ENCODE measurements around the gene DEK.
"Not testable (repeated sequence)": the region's sequence is repeated elsewhere in the genome, so short reads cannot be mapped to it uniquely, and the experiment has no call there.

The DEK gene

DNA sequence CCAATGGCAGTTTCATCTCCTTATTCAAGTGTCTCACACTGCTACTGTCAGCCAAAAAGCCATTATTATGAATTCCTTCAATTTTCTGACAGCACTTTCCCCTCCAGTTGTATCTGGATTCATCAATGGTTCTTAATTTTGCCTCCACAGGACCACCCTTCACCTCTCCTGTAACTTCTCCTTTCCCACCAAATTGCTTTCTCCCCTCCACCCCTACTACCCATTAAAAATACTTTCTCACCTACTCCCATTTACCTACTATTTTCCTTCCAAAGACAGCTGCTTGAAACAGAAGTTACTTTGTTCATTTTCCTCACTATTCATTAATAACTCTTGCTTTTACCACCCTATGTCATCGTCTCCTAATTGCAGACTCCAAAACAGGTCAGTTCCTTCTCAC, 29.8 kb downstream of the DEK start:
- Histone ChIP-seq H3K4me1 (ENCODE audit: insufficient read depth, low read length, severe bottlenecking) (no peaks in the 10 kb centered on the region), H3K4me2 (ENCODE audit: low read length) (no peak overlapping the region), H3K79me2 (ENCODE audit: insufficient read depth, low read length) (peaks cover 34% of the 10 kb centered on the region)

GRCh38 chr6:18233770-18234169, 30.6 kb downstream of the DEK start:
- not testable (repeated sequence) for H3K4me3 ChIP-seq (ENCODE audit: low read depth, low read length, poor library complexity, severe bottlenecking); H3K27ac ChIP-seq (ENCODE audit: low read depth, low read length, poor library complexity, severe bottlenecking); H3K4me1 ChIP-seq (ENCODE audit: insufficient read depth, low read length, severe bottlenecking); H3K9me2 ChIP-seq (ENCODE audit: low read depth, low read length); H4K20me1 ChIP-seq (ENCODE audit: insufficient read depth, low read length); H3K27me3 ChIP-seq (ENCODE audit: insufficient read depth, low read length); H3K4me2 ChIP-seq (ENCODE audit: low read length); H2AFZ ChIP-seq (ENCODE audit: low read length); H3F3A ChIP-seq (ENCODE audit: insufficient read depth, low read length); H3K9ac ChIP-seq (ENCODE audit: low read length)
- peaks cover 34% of the 10 kb centered on the region for H3K79me2 ChIP-seq (ENCODE audit: insufficient read depth, low read length)
- peaks cover 15% of the 10 kb centered on the region; the same call in 1 of the 2 replicates for H3K9me3 ChIP-seq (ENCODE audit: low read length)
- peaks cover 82% of the 10 kb centered on the region for H3K36me3 ChIP-seq (ENCODE audit: insufficient read depth, low read length)

More for the DNA sequence above, 29.8 kb downstream of the DEK start:
- TF ChIP-seq CTCF (IDR thresholded peaks at IDR 0.05; ENCODE audit: low read length) (no peak), EZH2 (IDR thresholded peaks at IDR 0.05; ENCODE audit: borderline replicate concordance, low read length) (no peak)
- Histone ChIP-seq H3K4me3 (ENCODE audit: low read depth, low read length, poor library complexity, severe bottlenecking) (no peak overlapping the region), H3K9me3 (ENCODE audit: low read length) (peaks cover 15% of the 10 kb centered on the region; the same call in 1 of the 2 replicates), H3K27ac (ENCODE audit: low read depth, low read length, poor library complexity, severe bottlenecking) (no peak overlapping the region), H3K9me2 (ENCODE audit: low read depth, low read length) (no peaks in the 10 kb centered on the region), H4K20me1 (ENCODE audit: insufficient read depth, low read length) (no peaks in the 10 kb centered on the region), H3K9ac (ENCODE audit: low read length) (no peak overlapping the region), H3K27me3 (ENCODE audit: insufficient read depth, low read length) (no peaks in the 10 kb centered on the region), H3F3A (ENCODE audit: insufficient read depth, low read length) (no peaks in the 10 kb centered on the region), H3K36me3 (ENCODE audit: insufficient read depth, low read length) (peaks cover 84% of the 10 kb centered on the region), H2AFZ (ENCODE audit: low read length) (no peak overlapping the region)

- not testable (repeated sequence) for H3K4me2 ChIP-seq (ENCODE audit: low read length); H3K27ac ChIP-seq (ENCODE audit: low read depth, low read length, poor library complexity, severe bottlenecking); H3K27me3 ChIP-seq (ENCODE audit: insufficient read depth, low read length); H3F3A ChIP-seq (ENCODE audit: insufficient read depth, low read length); H3K4me3 ChIP-seq (ENCODE audit: low read depth, low read length, poor library complexity, severe bottlenecking); H3K4me1 ChIP-seq (ENCODE audit: insufficient read depth, low read length, severe bottlenecking); H3K9me2 ChIP-seq (ENCODE audit: low read depth, low read length); H2AFZ ChIP-seq (ENCODE audit: low read length); H3K9ac ChIP-seq (ENCODE audit: low read length); H4K20me1 ChIP-seq (ENCODE audit: insufficient read depth, low read length)
- H3K9me3 ChIP-seq (ENCODE audit: low read length), result peaks cover 15% of the 10 kb centered on the region; the same call in 1 of the 2 replicates
- H3K79me2 ChIP-seq (ENCODE audit: insufficient read depth, low read length), result peaks cover 34% of the 10 kb centered on the region
- peaks cover 80% of the 10 kb centered on the region for H3K36me3 ChIP-seq (ENCODE audit: insufficient read depth, low read length)
These were observed 32.5 kb downstream of the DEK start for GRCh38 chr6:18231856-18232255.

GRCh38 chr6:18228590-18228989, 35.7 kb downstream of the DEK start:
- not testable (repeated sequence) for H3K9ac ChIP-seq (ENCODE audit: low read length); H3K27me3 ChIP-seq (ENCODE audit: insufficient read depth, low read length); H3F3A ChIP-seq (ENCODE audit: insufficient read depth, low read length); H4K20me1 ChIP-seq (ENCODE audit: insufficient read depth, low read length); H3K4me3 ChIP-seq (ENCODE audit: low read depth, low read length, poor library complexity, severe bottlenecking); H3K4me2 ChIP-seq (ENCODE audit: low read length); H3K9me3 ChIP-seq (ENCODE audit: low read length); H3K27ac ChIP-seq (ENCODE audit: low read depth, low read length, poor library complexity, severe bottlenecking); H3K9me2 ChIP-seq (ENCODE audit: low read depth, low read length); H2AFZ ChIP-seq (ENCODE audit: low read length); H3K4me1 ChIP-seq (ENCODE audit: insufficient read depth, low read length, severe bottlenecking); H3K79me2 ChIP-seq (ENCODE audit: insufficient read depth, low read length)
- H3K36me3 ChIP-seq (ENCODE audit: insufficient read depth, low read length), result peaks cover 83% of the 10 kb centered on the region

GRCh38 chr6:18227166-18227565, 37.2 kb downstream of the DEK start:
- H3K4me3 ChIP-seq (ENCODE audit: low read depth, low read length, poor library complexity, severe bottlenecking); H3K4me1 ChIP-seq (ENCODE audit: insufficient read depth, low read length, severe bottlenecking); H3K9me3 ChIP-seq (ENCODE audit: low read length); H3K9me2 ChIP-seq (ENCODE audit: low read depth, low read length); H2AFZ ChIP-seq (ENCODE audit: low read length); H3K9ac ChIP-seq (ENCODE audit: low read length); H4K20me1 ChIP-seq (ENCODE audit: insufficient read depth, low read length); H3K27ac ChIP-seq (ENCODE audit: low read depth, low read length, poor library complexity, severe bottlenecking); H3K79me2 ChIP-seq (ENCODE audit: insufficient read depth, low read length); H3K4me2 ChIP-seq (ENCODE audit: low read length); H3F3A ChIP-seq (ENCODE audit: insufficient read depth, low read length); H3K27me3 ChIP-seq (ENCODE audit: insufficient read depth, low read length): not testable (repeated sequence)
- peaks cover 85% of the 10 kb centered on the region for H3K36me3 ChIP-seq (ENCODE audit: insufficient read depth, low read length)

- not testable (repeated sequence) for H3K9me2 ChIP-seq (ENCODE audit: low read depth, low read length); H3K27ac ChIP-seq (ENCODE audit: low read depth, low read length, poor library complexity, severe bottlenecking); H2AFZ ChIP-seq (ENCODE audit: low read length); H3F3A ChIP-seq (ENCODE audit: insufficient read depth, low read length); H3K27me3 ChIP-seq (ENCODE audit: insufficient read depth, low read length); H3K9me3 ChIP-seq (ENCODE audit: low read length); H3K79me2 ChIP-seq (ENCODE audit: insufficient read depth, low read length); H3K4me1 ChIP-seq (ENCODE audit: insufficient read depth, low read length, severe bottlenecking); H3K9ac ChIP-seq (ENCODE audit: low read length); H3K4me2 ChIP-seq (ENCODE audit: low read length); H3K4me3 ChIP-seq (ENCODE audit: low read depth, low read length, poor library complexity, severe bottlenecking); H4K20me1 ChIP-seq (ENCODE audit: insufficient read depth, low read length)
- H3K36me3 ChIP-seq (ENCODE audit: insufficient read depth, low read length), result peaks cover 85% of the 10 kb centered on the region
These were observed 37.8 kb downstream of the DEK start for GRCh38 chr6:18226451-18227105.

All from OCI-LY1 (cell line).